HT1080 (cell line): ENCODE data around the gene SETD9. TPM values are rescaled to one million over a fixed set of nuclear protein-coding genes. Genes with fewer than 3 reads are reported as not detected.
A peak's percentile ranks its signal among the peaks of the same experiment; 100 is the strongest.

Source experiments
- DNase-seq: peaks from one replicate; pipeline ENCODE4 v3.0.0-alpha.2; 2015; ENCODE audit warnings: low read depth
- polyA plus RNA-seq, 2 experiments: library from polyadenylated mRNA; depleted of rRNA; stranded (reverse); fragments of >200 nt; gene quantifications; 2 replicates each; pipeline ENCODE4 v1.2.3, GENCODE V29; 2015
- total RNA-seq: library from RNA; depleted of rRNA; stranded (reverse); fragments of >200 nt; shearing (Covaris generic); gene quantifications from 2 replicates; pipeline ENCODE4 v1.2.3, GENCODE V29; 2014; rRNA removed

SETD9 gene
- total RNA-seq, result 19.6 and 23.1 TPM in 2 replicates
- polyA plus RNA-seq (2015; cell fraction: cytosol; rRNA removed), result 18.1 and 26.2 TPM in 2 replicates
- polyA plus RNA-seq (2015; cell fraction: nucleus; rRNA removed), result 7.2 and 14.5 TPM in 2 replicates

- DNase-seq, result peak; percentile 95
Observed at GRCh38 chr5:56909294-56910209, at the start of gene SETD9. TSS of gene SETD9 (plus strand) at chr5:56909596. CDS start at chr5:56909646, 50 bp downstream.

GRCh38 chr5:56861893-56862485 is 47.4 kb upstream of the SETD9 start:
- no peak for DNase-seq

GRCh38 chr5:56862909-56863308 is 46.5 kb upstream of the SETD9 start:
- no peak for DNase-seq

GRCh38 chr5:56871777-56872176 is 37.6 kb upstream of the SETD9 start:
- no peak for DNase-seq

GRCh38 chr5:56873056-56873455 is 36.3 kb upstream of the SETD9 start:
- no peak for DNase-seq

- peak; percentile 63 for DNase-seq
Observed at GRCh38 chr5:56876327-56876726, 33.1 kb upstream of the SETD9 start.

GRCh38 chr5:56881571-56881970 is 27.8 kb upstream of the SETD9 start:
- DNase-seq, result no peak

- no peak for DNase-seq
Observed at GRCh38 chr5:56893251-56893951, 16.0 kb upstream of the SETD9 start.

GRCh38 chr5:56896763-56897162 is 12.6 kb upstream of the SETD9 start:
- no peak for DNase-seq

GRCh38 chr5:56898213-56898612 is 11.2 kb upstream of the SETD9 start:
- DNase-seq, result no peak

- DNase-seq, result peak; percentile 53
Observed at GRCh38 chr5:56900395-56900794, 9.0 kb upstream of the SETD9 start.

- DNase-seq, result peak; percentile 61
Observed at GRCh38 chr5:56900858-56901578, 8.4 kb upstream of the SETD9 start.

GRCh38 chr5:56908942-56909293 is 478 bp upstream of the SETD9 start:
- DNase-seq, result no peak

- DNase-seq, result no peak
Observed at GRCh38 chr5:56910210-56910965, 992 bp downstream of the SETD9 start.

GRCh38 chr5:56913766-56914165 is 4.4 kb downstream of the SETD9 start:
- no peak for DNase-seq

GRCh38 chr5:56914678-56915077 is 5.3 kb downstream of the SETD9 start:
- no peak for DNase-seq

GRCh38 chr5:56917534-56917933 is 8.1 kb downstream of the SETD9 start:
- no peak for DNase-seq

GRCh38 chr5:56918054-56918453 is 8.7 kb downstream of the SETD9 start:
- no peak for DNase-seq

GRCh38 chr5:56919942-56920662 is 10.7 kb downstream of the SETD9 start:
- no peak for DNase-seq

GRCh38 chr5:56922922-56923321 is 13.5 kb downstream of the SETD9 start:
- no peak for DNase-seq
